Activated CD8-positive, alpha-beta memory T cell treated with anti-CD3 and anti-CD28 coated beads, Interleukin-2, amount 10 ng/mL, durations not matched to agents 7 days and 5 days (primary cell): ENCODE data around the gene ALPK3. TPM values are rescaled to one million over a fixed set of nuclear protein-coding genes. Genes with fewer than 3 reads are reported as not detected.

ENCODE experiments used
- ATAC-seq: fragments of 150-1000 bp; cut with Tn5 transposase; one replicate; pipeline ENCODE4 v1.10.0; 2021; ENCODE audit warnings: moderate library complexity
- CTCF ChIA-PET: fragments of 350-600 bp; sonication (Branson Sonifier 250); formaldehyde crosslinking; loops from one replicate; lab custom pipeline; 2021; ENCODE audit warnings: antibody characterized with exemption; lab: Charles Lee
- DNase-seq: peaks from one replicate; pipeline ENCODE4 v3.0.0-alpha.2; 2020
- H3K27ac Mint-ChIP-seq: one replicate; pipeline ENCODE4 v1.8.0; 2021; ENCODE audit warnings: mild to moderate bottlenecking, mixed read lengths
- H3K27me3 Mint-ChIP-seq: one replicate; pipeline ENCODE4 v1.8.0; 2021; ENCODE audit warnings: mixed read lengths
- H3K36me3 Mint-ChIP-seq: one replicate; pipeline ENCODE4 v1.8.0; 2021; ENCODE audit warnings: mild to moderate bottlenecking, mixed read lengths
- H3K4me1 Mint-ChIP-seq: one replicate; pipeline ENCODE4 v1.8.0; 2021; ENCODE audit warnings: mixed read lengths
- H3K4me3 Mint-ChIP-seq: one replicate; pipeline ENCODE4 v1.8.0; 2021; ENCODE audit warnings: mild to moderate bottlenecking, moderate library complexity, mixed read lengths
- H3K9me3 Mint-ChIP-seq: one replicate; pipeline ENCODE4 v1.8.0; 2022; ENCODE audit warnings: low read depth, mixed read lengths
- total RNA-seq, 2 experiments: library from RNA; stranded (reverse); gene quantifications; one replicate each; pipeline ENCODE4 v1.2.3, GENCODE V29; 2021

ALPK3 gene
- total RNA-seq, 2 experiments from 2014 or later: 0.23 to 0.35 TPM

GRCh38 chr15:84890670-84891162 lies 73.6 kb downstream of the ALPK3 start:
- Mint-ChIP-seq H3K27me3 (no peaks in the 10 kb centered on the region), H3K36me3 (no peaks in the 10 kb centered on the region), H3K27ac (no peak overlapping the region), H3K4me1 (no peaks in the 10 kb centered on the region), H3K4me3 (no peak overlapping the region), H3K9me3 (no peaks in the 10 kb centered on the region)
- ATAC-seq: no peak
- CTCF ChIA-PET: no interaction called here
- no peak for DNase-seq

GRCh38 chr15:84891339-84891738 lies 74.2 kb downstream of the ALPK3 start:
- H3K27ac Mint-ChIP-seq: no peak overlapping the region
- CTCF ChIA-PET: no interaction called here
- no peaks in the 10 kb centered on the region for H3K36me3 Mint-ChIP-seq
- no peak overlapping the region for H3K4me3 Mint-ChIP-seq
- no peaks in the 10 kb centered on the region for H3K9me3 Mint-ChIP-seq
- H3K4me1 Mint-ChIP-seq: no peaks in the 10 kb centered on the region
- DNase-seq (no peak), ATAC-seq (no peak)
- H3K27me3 Mint-ChIP-seq: peaks cover 4% of the 10 kb centered on the region

GRCh38 chr15:84892786-84893307 lies 75.7 kb downstream of the ALPK3 start:
- CTCF ChIA-PET: interaction anchor here (0.7 kb wide), 1 partner anchor 34 kb away, joined by 3 read pairs; no protein-coding TSS in a partner anchor
- H3K27ac Mint-ChIP-seq: no peak overlapping the region
- no peaks in the 10 kb centered on the region for H3K9me3 Mint-ChIP-seq
- DNase-seq (no peak), ATAC-seq (no peak)
- peaks cover 7% of the 10 kb centered on the region for H3K27me3 Mint-ChIP-seq
- H3K4me1 Mint-ChIP-seq: no peaks in the 10 kb centered on the region
- H3K4me3 Mint-ChIP-seq: no peak overlapping the region
- no peaks in the 10 kb centered on the region for H3K36me3 Mint-ChIP-seq

- no peaks in the 10 kb centered on the region for H3K36me3 Mint-ChIP-seq
- no peak overlapping the region for H3K4me3 Mint-ChIP-seq
- DNase-seq (no peak), ATAC-seq (no peak)
- no peak overlapping the region for H3K27ac Mint-ChIP-seq
- no peaks in the 10 kb centered on the region for H3K4me1 Mint-ChIP-seq
- CTCF ChIA-PET: no interaction called here
- peaks cover 9% of the 10 kb centered on the region for H3K27me3 Mint-ChIP-seq
- no peaks in the 10 kb centered on the region for H3K9me3 Mint-ChIP-seq
Observed at GRCh38 chr15:84893607-84894006, 76.5 kb downstream of the ALPK3 start.

- no peaks in the 10 kb centered on the region for H3K36me3 Mint-ChIP-seq
- H3K4me1 Mint-ChIP-seq: no peaks in the 10 kb centered on the region
- H3K9me3 Mint-ChIP-seq: no peaks in the 10 kb centered on the region
- no peak for DNase-seq
- no peak for ATAC-seq
- CTCF ChIA-PET: no interaction called here
- H3K27ac Mint-ChIP-seq: no peak overlapping the region
- H3K4me3 Mint-ChIP-seq: no peak overlapping the region
- H3K27me3 Mint-ChIP-seq: peaks cover 21% of the 10 kb centered on the region
Observed at GRCh38 chr15:84894736-84895425, 77.7 kb downstream of the ALPK3 start.

- DNase-seq (no peak), ATAC-seq (no peak)
- Mint-ChIP-seq H3K4me1 (no peaks in the 10 kb centered on the region), H3K9me3 (no peaks in the 10 kb centered on the region), H3K4me3 (no peak overlapping the region), H3K27ac (no peak overlapping the region), H3K27me3 (peaks cover 24% of the 10 kb centered on the region), H3K36me3 (no peaks in the 10 kb centered on the region)
- CTCF ChIA-PET: no interaction called here
Observed at GRCh38 chr15:84898761-84899160, 81.6 kb downstream of the ALPK3 start.

GRCh38 chr15:84899750-84900149 lies 82.6 kb downstream of the ALPK3 start:
- Mint-ChIP-seq H3K4me3 (no peak overlapping the region), H3K4me1 (no peaks in the 10 kb centered on the region), H3K36me3 (no peaks in the 10 kb centered on the region), H3K27ac (no peak overlapping the region), H3K9me3 (no peaks in the 10 kb centered on the region), H3K27me3 (peaks cover 24% of the 10 kb centered on the region)
- DNase-seq (no peak), ATAC-seq (no peak)
- CTCF ChIA-PET: no interaction called here

GRCh38 chr15:84901540-84901939 lies 84.4 kb downstream of the ALPK3 start:
- Mint-ChIP-seq H3K4me1 (no peaks in the 10 kb centered on the region), H3K27ac (no peak overlapping the region), H3K36me3 (no peaks in the 10 kb centered on the region), H3K9me3 (no peaks in the 10 kb centered on the region), H3K4me3 (no peak overlapping the region), H3K27me3 (peaks cover 20% of the 10 kb centered on the region)
- no peak for DNase-seq
- no peak for ATAC-seq
- CTCF ChIA-PET: interaction anchor here (0.9 kb wide), 1 partner anchor 313 kb away, joined by 3 read pairs; no protein-coding TSS in a partner anchor

- H3K4me1 Mint-ChIP-seq: no peaks in the 10 kb centered on the region
- H3K4me3 Mint-ChIP-seq: no peak overlapping the region
- H3K27me3 Mint-ChIP-seq: peaks cover 13% of the 10 kb centered on the region
- H3K27ac Mint-ChIP-seq: no peak overlapping the region
- no peak for ATAC-seq
- no peaks in the 10 kb centered on the region for H3K9me3 Mint-ChIP-seq
- no peak for DNase-seq
- no peaks in the 10 kb centered on the region for H3K36me3 Mint-ChIP-seq
- CTCF ChIA-PET: no interaction called here
Observed at GRCh38 chr15:84903751-84904150, 86.6 kb downstream of the ALPK3 start.

- Mint-ChIP-seq H3K27me3 (peaks cover 7% of the 10 kb centered on the region), H3K4me1 (no peaks in the 10 kb centered on the region), H3K27ac (no peak overlapping the region), H3K4me3 (no peak overlapping the region), H3K9me3 (no peaks in the 10 kb centered on the region), H3K36me3 (no peaks in the 10 kb centered on the region)
- DNase-seq (no peak), ATAC-seq (no peak)
- CTCF ChIA-PET: interaction anchor here (0.8 kb wide), 1 partner anchor 22 kb away, joined by 3 read pairs; no protein-coding TSS in a partner anchor
Observed at GRCh38 chr15:84904419-84904818, 87.3 kb downstream of the ALPK3 start.

- DNase-seq (no peak), ATAC-seq (no peak)
- Mint-ChIP-seq H3K27ac (no peak overlapping the region), H3K9me3 (no peaks in the 10 kb centered on the region), H3K4me3 (no peak overlapping the region), H3K36me3 (no peaks in the 10 kb centered on the region), H3K4me1 (no peaks in the 10 kb centered on the region), H3K27me3 (peaks cover 3% of the 10 kb centered on the region)
- CTCF ChIA-PET: interaction anchor here (0.8 kb wide), 1 partner anchor 21 kb away, joined by 3 read pairs; no protein-coding TSS in a partner anchor
Observed at GRCh38 chr15:84905016-84905916, 88.1 kb downstream of the ALPK3 start.

GRCh38 chr15:84907731-84908130 lies 90.6 kb downstream of the ALPK3 start:
- no peak overlapping the region for H3K4me3 Mint-ChIP-seq
- CTCF ChIA-PET: no interaction called here
- DNase-seq: no peak
- peaks cover 3% of the 10 kb centered on the region for H3K27me3 Mint-ChIP-seq
- peaks cover 14% of the 10 kb centered on the region for H3K4me1 Mint-ChIP-seq
- ATAC-seq: no peak
- H3K9me3 Mint-ChIP-seq: no peaks in the 10 kb centered on the region
- no peaks in the 10 kb centered on the region for H3K36me3 Mint-ChIP-seq
- H3K27ac Mint-ChIP-seq: no peak overlapping the region

GRCh38 chr15:84908564-84908963 lies 91.4 kb downstream of the ALPK3 start:
- ATAC-seq: no peak
- DNase-seq: no peak
- Mint-ChIP-seq H3K4me1 (peaks cover 16% of the 10 kb centered on the region), H3K36me3 (no peaks in the 10 kb centered on the region), H3K27ac (no peak overlapping the region), H3K4me3 (no peak overlapping the region), H3K27me3 (no peaks in the 10 kb centered on the region), H3K9me3 (no peaks in the 10 kb centered on the region)
- CTCF ChIA-PET: interaction anchor here (1.5 kb wide), 1 partner anchor 20 kb away, joined by 5 read pairs; no protein-coding TSS in a partner anchor
